HG02610 (cell line): Measurements from ENCODE around the gene LRRC75A.
"Not testable (repeated sequence)": the region's sequence is repeated elsewhere in the genome, so short reads cannot be mapped to it uniquely, and the experiment has no call there.

Experiments used
- ATAC-seq: cut with Tn5 transposase; IDR thresholded peaks from one replicate; pipeline ENCODE4 v1.9.1; 2021; ENCODE audit warnings: mild to moderate bottlenecking, moderate library complexity; ENCODE audit not compliant: unreplicated experiment

The LRRC75A gene

GRCh38 chr17:16491703-16492612 lies at the start of gene LRRC75A:
TSS of gene LRRC75A (minus strand) at chr17:16492193. CDS start at chr17:16491990, 203 bp downstream.
- no peak for ATAC-seq

- no peak for ATAC-seq
Measured at GRCh38 chr17:16537130-16537458, 45.1 kb upstream of the LRRC75A start.

GRCh38 chr17:16534236-16534635 lies 42.2 kb upstream of the LRRC75A start:
- ATAC-seq, result no peak

GRCh38 chr17:16529906-16530305 lies 37.9 kb upstream of the LRRC75A start:
- no peak for ATAC-seq

- ATAC-seq, result no peak
Measured at GRCh38 chr17:16527298-16527697, 35.3 kb upstream of the LRRC75A start.

GRCh38 chr17:16525556-16525955 lies 33.6 kb upstream of the LRRC75A start:
- ATAC-seq, result not testable (repeated sequence)

GRCh38 chr17:16521070-16521727 lies 29.2 kb upstream of the LRRC75A start:
- peak; percentile 65 for ATAC-seq

GRCh38 chr17:16519021-16519420 lies 27.0 kb upstream of the LRRC75A start:
- ATAC-seq, result no peak

GRCh38 chr17:16517477-16517876 lies 25.5 kb upstream of the LRRC75A start:
- no peak for ATAC-seq

- ATAC-seq, result no peak
Measured at GRCh38 chr17:16516594-16517051, 24.6 kb upstream of the LRRC75A start.

- no peak for ATAC-seq
Measured at GRCh38 chr17:16515933-16516332, 23.9 kb upstream of the LRRC75A start.

GRCh38 chr17:16513873-16514272 lies 21.9 kb upstream of the LRRC75A start:
- ATAC-seq, result no peak

- ATAC-seq, result no peak
Measured at GRCh38 chr17:16512011-16512410, 20.0 kb upstream of the LRRC75A start.

GRCh38 chr17:16511593-16511992 lies 19.6 kb upstream of the LRRC75A start:
- ATAC-seq, result no peak

GRCh38 chr17:16507918-16508533 lies 16.0 kb upstream of the LRRC75A start:
- ATAC-seq, result no peak

GRCh38 chr17:16506188-16506587 lies 14.2 kb upstream of the LRRC75A start:
- no peak for ATAC-seq

- no peak for ATAC-seq
Measured at GRCh38 chr17:16504984-16505383, 13.0 kb upstream of the LRRC75A start.

- no peak for ATAC-seq
Measured at GRCh38 chr17:16496820-16497489, 5.0 kb upstream of the LRRC75A start.

GRCh38 chr17:16495980-16496819 lies 4.2 kb upstream of the LRRC75A start:
- no peak for ATAC-seq

GRCh38 chr17:16495561-16495960 lies 3.6 kb upstream of the LRRC75A start:
- no peak for ATAC-seq
